ENCODE results near the gene BCKDK.

Gene BCKDK

DNA sequence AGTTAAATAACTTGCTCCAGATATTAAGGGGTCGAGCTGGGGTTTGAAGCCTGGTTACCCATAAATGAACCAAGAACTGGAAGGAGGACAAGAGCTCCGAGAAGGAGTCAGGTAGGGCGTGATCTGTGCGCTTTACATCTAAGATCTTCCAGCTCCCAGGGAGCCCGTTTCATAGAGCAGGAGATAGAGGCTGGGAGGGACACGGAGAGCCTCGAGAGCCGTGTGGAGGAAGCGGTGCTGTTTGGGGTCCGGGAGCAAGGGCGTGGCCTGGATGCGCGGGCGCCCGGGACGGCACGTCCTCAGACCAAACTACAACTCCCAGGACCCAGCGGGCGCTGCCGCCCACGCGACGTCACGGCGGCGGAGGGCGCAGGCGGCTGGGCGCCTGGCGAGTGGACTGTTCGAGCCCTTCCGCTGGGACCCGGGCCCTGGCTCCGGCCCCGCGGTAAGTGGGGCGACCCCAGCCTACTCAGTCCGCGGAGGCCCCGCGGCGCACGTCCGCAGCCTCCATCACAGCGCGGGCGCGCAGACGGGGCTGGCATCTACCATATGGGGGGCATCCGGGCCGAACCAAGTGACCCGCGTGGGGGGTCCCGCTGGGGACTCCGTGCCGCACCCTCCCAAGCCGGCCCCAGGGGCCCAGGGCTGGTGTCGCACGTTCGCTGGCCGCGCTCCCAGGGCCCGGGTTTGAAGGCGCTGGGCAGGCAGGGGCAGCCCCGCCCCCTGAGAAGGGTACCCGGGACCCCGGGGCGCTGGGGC, at the start of gene BCKDK:
Gene BCKDK, plus strand, starts transcription at position 352 of the 759 bp plus-strand sequence. CDS start 838 bp downstream, outside the sequence.
- DNase-seq: peak; percentile 83

- DNase-seq: no peak
Measured at GRCh38 chr16:31061126-31061812, 46.9 kb upstream of the BCKDK start.

DNA sequence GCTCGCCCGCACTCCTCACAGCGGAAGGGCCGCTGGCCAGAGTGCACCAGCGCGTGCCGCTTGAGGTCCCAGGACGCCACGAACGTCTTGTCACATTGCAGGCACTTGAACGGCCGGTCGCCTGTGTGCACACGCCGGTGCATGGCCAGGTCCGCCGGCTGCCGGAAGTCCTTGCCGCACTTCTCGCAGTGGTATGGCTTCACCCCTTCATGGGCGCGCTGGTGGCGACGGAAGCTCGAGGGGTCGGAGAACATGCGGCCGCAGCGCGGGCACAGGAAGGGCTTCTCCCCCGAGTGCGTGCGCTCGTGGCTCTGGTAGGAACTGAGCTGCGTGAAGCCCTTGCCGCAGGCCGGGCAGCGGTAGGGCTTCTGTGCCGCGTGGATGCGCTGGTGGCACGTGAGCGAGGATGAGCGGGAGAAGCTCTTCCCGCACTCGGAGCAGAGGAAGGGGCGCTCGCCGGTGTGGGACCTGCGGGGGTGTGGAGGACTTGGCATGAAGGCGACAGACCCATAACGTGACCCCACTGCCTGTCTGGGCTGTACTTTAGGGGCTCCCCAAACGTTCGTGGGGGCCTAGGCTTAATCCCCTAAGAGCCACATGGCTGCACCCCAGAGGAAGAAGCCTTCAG, 46.3 kb upstream of the BCKDK start:
- no peak for DNase-seq

DNA sequence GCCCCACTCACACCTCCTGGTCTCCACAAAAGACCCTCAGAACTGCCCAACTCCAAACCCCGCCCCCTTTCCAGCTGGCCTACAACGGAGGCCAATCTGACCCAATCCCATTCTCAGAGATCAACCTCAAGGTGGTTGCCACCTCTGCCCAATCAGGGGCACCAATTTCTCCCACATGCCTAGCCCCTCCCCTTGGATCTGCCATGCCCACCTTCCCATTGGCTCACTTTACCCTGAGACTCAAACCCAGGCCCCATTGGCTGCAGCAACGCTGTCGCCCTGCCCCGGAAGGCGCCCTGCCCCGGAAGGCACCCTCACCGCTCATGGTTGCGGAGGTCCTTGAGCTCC, 44.7 kb upstream of the BCKDK start:
- no peak for DNase-seq

DNA sequence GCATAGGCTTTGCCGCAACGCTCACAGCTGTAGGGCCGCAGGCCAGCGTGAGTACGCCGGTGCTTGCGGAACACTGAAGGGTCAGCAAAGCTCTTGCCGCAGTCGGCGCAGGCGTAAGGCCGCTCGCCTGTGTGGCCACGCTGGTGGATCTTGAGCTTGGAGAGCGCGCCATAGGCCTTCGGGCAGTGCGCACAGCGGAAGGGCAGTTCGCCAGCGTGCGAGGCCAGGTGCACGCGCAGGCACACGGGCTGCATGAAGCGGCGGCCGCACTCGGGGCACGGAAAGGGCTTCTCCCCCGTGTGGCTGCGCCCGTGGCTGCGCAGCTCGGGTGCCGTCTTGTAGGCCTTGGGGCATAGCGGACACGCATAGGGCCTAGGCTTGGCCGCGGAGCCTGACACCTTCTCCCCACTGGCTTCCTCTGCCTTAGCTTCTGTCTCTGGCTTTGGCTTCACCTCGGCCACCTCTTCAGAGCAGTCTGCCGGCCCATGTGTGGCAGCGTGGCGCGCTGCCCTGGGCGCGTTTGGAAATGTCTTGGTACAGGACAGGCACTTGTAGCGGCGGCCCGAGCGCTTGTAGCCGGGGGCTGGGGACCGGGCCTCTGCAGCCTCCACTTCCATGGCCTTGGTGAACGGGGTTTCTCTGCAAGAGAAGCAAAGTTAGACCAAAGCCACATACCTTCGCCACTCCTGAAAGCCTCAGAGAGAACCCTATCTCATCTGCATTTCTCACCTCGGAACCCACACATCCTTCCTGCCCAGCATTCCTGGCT, 44.2 kb upstream of the BCKDK start:
- no peak for DNase-seq

GRCh38 chr16:31064882-31065461, 43.2 kb upstream of the BCKDK start:
- DNase-seq: no peak

DNA sequence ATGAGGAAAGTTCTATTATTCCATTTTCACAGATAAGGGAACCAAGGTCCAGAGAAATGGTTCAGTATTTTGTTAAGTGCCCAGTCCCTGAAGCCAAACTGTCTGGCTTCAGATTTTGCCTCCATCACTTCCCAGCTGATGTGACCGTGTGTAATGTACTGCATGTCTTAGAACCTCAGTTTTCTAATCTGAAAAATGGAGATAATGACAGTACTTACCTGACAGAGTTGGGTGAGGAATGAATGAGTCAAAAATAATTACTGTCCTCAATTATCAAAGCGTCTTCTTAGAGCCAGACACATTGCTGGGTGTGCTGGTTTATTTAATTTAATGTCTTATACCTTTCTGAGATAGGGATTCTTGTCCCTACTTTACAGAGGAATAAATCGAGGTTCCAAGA, 40.8 kb upstream of the BCKDK start:
- no peak for DNase-seq

GRCh38 chr16:31071861-31072260, 36.3 kb upstream of the BCKDK start:
- DNase-seq: peak; percentile 53

- DNase-seq: peak; percentile 19
Measured at GRCh38 chr16:31072540-31073141, 35.5 kb upstream of the BCKDK start.

- DNase-seq: peak; percentile 93
Measured at GRCh38 chr16:31073142-31073969, 34.8 kb upstream of the BCKDK start.

DNA sequence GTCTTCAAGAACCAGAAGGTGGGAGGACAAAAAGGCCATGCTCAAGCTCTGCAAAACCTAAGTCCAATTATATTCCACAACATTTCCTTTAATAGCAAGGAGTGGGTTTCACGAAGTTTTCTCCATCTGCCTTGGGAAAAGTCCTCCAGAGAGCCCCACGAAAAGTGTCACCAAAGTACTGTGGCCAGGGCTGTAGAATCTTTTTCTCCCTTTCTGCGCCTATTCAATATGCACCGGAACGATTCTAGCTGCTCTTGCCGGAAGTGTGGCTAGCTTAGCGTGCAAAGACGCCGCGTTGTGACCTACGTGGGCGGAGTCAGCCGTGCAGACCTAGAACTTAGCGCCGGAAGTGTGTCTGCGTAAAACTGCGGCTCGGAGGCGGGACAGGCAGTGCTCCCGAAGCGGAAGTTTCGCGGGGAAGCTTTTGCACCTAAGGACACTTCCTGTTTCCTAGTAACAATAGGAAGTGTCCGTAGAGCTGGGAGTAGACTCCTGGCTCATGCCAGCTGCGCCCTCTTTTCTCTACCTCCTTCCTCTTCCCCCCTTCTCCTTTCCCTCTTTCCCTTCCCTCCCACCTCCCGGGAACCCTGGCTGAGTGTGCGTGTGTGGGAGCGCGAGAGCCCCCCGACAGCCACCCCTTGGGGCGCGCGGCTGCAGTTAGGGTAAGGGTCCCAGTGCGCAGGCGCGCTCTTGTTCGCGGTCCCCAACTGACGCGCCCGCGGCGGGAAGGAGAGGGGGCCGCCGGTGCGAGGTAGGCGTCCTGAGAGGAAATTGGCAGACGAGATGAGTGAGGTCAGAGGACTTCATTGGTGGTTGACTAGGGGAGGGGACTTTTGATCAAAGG, 34.0 kb upstream of the BCKDK start, which contains the start of the genes ZNF646 and ZNF668:
Gene ZNF646, plus strand, starts transcription at position 453 of the 844 bp plus-strand sequence. CDS start 1,903 bp downstream, outside the sequence.
Gene ZNF668, minus strand, starts transcription at position 271 of the 844 bp plus-strand sequence. CDS start 9,781 bp downstream, outside the sequence.
- DNase-seq: peak; percentile 100

- DNase-seq: no peak
Measured at GRCh38 chr16:31074814-31075183, 33.4 kb upstream of the BCKDK start.

DNA sequence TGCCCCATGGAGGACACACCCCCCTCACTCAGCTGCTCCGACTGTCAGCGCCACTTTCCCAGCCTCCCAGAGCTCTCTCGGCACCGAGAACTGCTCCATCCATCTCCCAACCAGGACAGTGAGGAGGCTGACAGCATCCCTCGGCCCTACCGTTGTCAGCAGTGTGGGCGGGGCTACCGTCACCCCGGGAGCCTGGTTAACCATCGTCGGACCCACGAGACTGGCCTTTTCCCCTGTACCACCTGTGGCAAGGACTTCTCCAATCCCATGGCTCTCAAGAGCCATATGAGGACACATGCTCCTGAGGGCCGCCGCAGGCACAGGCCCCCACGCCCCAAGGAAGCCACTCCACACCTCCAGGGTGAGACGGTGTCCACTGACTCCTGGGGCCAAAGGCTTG, 31.9 kb upstream of the BCKDK start:
- no peak for DNase-seq

- no peak for DNase-seq
Measured at GRCh38 chr16:31077024-31077423, 31.2 kb upstream of the BCKDK start.

DNA sequence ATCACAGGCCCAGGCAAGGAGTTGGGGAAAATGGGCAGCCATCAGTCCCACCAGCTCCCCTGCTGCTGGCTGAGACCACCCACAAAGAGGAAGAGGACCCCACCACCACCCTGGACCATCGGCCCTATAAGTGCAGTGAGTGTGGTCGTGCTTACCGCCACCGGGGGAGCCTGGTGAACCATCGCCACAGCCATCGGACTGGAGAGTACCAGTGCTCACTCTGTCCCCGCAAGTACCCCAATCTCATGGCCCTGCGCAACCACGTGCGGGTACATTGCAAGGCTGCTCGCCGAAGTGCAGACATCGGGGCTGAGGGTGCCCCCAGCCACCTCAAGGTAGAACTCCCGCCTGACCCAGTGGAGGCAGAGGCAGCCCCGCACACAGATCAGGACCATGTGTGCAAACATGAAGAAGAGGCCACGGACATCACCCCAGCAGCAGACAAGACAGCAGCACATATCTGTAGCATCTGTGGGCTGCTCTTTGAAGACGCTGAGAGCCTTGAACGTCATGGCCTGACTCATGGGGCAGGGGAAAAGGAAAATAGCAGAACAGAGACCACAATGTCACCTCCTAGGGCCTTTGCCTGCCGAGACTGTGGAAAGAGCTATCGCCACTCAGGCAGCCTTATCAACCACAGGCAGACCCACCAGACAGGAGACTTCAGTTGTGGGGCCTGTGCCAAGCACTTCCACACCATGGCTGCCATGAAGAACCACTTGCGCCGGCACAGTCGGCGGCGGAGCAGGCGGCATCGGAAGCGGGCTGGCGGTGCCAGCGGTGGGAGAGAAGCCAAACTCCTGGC, 30.4 kb upstream of the BCKDK start:
- no peak for DNase-seq

DNA sequence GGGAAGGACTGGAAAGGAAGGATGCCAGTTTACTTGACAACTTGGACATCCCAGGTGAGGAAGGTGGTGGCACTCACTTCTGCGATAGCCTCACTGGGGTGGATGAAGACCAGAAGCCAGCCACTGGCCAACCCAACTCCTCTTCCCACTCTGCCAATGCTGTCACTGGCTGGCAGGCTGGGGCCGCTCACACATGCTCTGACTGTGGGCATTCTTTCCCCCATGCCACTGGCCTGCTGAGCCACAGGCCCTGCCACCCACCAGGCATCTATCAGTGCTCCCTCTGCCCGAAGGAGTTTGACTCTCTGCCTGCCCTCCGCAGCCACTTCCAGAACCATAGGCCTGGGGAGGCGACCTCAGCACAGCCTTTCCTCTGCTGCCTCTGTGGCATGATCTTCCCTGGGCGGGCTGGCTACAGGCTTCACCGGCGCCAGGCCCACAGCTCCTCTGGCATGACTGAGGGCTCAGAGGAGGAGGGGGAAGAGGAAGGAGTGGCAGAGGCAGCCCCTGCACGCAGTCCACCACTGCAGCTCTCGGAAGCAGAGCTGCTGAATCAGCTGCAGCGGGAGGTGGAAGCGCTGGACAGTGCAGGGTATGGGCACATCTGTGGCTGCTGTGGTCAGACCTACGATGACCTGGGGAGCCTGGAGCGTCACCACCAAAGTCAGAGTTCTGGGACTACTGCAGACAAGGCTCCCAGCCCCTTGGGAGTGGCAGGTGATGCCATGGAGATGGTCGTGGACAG, 29.4 kb upstream of the BCKDK start:
- no peak for DNase-seq

DNA sequence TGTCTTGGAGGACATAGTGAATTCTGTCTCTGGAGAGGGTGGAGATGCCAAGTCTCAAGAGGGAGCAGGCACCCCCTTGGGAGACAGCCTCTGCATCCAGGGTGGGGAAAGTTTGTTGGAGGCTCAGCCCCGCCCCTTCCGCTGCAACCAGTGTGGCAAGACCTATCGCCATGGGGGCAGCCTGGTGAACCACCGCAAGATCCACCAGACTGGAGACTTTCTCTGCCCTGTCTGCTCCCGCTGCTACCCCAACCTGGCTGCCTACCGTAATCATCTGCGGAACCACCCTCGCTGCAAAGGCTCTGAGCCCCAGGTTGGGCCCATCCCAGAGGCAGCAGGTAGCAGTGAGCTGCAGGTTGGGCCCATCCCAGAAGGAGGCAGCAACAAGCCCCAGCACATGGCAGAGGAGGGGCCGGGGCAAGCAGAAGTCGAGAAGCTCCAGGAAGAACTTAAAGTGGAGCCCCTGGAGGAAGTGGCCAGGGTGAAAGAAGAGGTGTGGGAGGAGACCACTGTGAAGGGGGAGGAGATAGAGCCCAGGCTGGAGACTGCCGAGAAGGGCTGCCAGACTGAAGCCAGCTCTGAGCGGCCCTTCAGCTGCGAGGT, 28.7 kb upstream of the BCKDK start:
- peak; percentile 12 for DNase-seq

DNA sequence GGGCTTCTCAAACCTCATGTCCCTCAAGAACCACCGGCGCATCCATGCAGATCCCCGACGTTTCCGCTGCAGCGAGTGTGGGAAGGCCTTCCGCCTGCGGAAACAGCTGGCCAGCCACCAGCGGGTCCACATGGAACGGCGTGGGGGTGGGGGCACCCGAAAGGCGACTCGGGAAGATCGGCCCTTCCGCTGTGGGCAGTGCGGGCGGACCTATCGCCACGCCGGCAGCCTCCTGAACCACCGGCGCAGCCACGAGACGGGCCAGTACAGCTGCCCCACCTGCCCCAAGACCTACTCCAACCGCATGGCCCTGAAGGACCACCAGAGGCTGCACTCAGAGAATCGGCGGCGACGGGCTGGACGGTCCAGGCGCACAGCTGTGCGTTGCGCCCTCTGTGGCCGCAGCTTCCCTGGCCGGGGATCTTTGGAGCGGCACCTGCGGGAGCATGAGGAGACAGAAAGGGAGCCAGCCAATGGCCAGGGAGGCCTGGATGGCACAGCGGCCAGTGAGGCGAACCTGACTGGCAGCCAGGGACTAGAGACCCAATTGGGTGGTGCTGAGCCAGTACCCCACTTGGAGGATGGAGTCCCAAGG, 28.1 kb upstream of the BCKDK start:
- no peak for DNase-seq

Measured in inflammatory macrophage treated with lipopolysaccharide for 4 hours (primary cell).